Measurements from ENCODE around the gene PPIP5K2. TPM values are rescaled to one million over a fixed set of nuclear protein-coding genes. Genes with fewer than 3 reads are reported as not detected.

Gene PPIP5K2
- total RNA-seq, 2 experiments from 2014 or later = 50.5 to 59.5 TPM

DNA sequence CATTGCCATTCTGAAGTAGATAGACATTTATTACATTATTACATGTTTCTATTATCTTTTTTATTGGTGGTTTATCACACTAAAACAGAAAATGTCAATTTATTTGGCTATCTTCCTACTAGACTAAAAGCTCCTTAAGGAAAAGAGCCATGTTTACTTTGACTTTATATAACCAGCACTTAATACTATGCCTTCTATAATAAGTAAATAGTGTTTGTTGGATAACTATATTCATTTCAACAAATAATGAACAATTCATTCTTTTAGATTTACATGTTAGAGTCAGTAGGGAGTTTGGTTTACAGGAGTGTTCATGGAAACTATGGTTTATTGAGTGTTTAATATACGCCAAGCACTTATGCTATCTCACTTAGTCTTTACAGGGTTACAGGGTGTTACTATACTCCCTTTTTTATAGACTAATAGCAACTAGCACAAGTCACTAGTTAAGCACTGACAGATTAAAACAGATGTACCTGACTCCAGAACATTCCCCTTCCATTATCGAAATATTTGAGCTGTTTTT lies 7.3 kb downstream of the PPIP5K2 start:
- ATAC-seq (no peak), DNase-seq (no peak)
- peaks cover 28% of the 10 kb centered on the region for H3K4me1 Mint-ChIP-seq (ENCODE audit: low read depth)
- POLR2A ChIA-PET = interaction anchor here (0.9 kb wide), 1 partner anchor 32 kb away, joined by 3 read pairs; no protein-coding TSS in a partner anchor
- no peaks in the 10 kb centered on the region for H3K9me3 Mint-ChIP-seq
- H3K4me3 Mint-ChIP-seq = no peak overlapping the region
- peaks cover 15% of the 10 kb centered on the region for H3K36me3 Mint-ChIP-seq (ENCODE audit: low read depth)
- intact Hi-C loops (cut with micrococcal nuclease) = loop anchor here (10.0 kb wide), 1 partner anchor 363 kb away; no protein-coding TSS in a partner anchor
- TF ChIP-seq, protein P1, sequence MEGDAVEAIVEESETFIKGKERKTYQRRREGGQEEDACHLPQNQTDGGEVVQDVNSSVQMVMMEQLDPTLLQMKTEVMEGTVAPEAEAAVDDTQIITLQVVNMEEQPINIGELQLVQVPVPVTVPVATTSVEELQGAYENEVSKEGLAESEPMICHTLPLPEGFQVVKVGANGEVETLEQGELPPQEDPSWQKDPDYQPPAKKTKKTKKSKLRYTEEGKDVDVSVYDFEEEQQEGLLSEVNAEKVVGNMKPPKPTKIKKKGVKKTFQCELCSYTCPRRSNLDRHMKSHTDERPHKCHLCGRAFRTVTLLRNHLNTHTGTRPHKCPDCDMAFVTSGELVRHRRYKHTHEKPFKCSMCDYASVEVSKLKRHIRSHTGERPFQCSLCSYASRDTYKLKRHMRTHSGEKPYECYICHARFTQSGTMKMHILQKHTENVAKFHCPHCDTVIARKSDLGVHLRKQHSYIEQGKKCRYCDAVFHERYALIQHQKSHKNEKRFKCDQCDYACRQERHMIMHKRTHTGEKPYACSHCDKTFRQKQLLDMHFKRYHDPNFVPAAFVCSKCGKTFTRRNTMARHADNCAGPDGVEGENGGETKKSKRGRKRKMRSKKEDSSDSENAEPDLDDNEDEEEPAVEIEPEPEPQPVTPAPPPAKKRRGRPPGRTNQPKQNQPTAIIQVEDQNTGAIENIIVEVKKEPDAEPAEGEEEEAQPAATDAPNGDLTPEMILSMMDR (IDR thresholded peaks at IDR 0.05) = no peak
- H3K27ac Mint-ChIP-seq = no peak overlapping the region
- CTCF ChIA-PET = interaction anchor here (0.9 to 5.5 kb wide), 2 partner anchors 12 to 1185 kb away, joined by 3 to 33 read pairs; no protein-coding TSS in a partner anchor
- no peaks in the 10 kb centered on the region for H3K27me3 Mint-ChIP-seq

DNA sequence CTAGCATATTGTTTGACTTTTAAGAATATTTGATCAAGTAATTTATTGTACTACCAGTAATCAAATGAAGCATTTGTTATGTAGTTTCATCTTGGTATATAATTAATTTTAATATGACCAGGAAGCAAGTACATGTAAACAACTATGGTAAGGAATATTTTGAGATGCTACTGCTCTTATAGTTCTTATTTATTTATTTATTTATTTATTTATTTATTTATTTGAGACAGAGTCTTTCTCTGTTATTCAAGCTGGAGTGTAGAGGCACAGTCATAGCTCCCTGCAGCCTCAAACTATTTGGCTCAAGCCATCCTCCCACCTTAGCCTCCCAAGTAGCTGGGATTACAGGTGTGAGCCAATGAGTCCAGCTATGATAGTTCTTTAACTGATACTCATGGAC lies 8.1 kb downstream of the PPIP5K2 start:
- intact Hi-C loops (cut with micrococcal nuclease) = loop anchor here (10.0 kb wide), 1 partner anchor 363 kb away; no protein-coding TSS in a partner anchor
- no peak for DNase-seq
- no peak for ATAC-seq
- Mint-ChIP-seq H3K9me3 (no peaks in the 10 kb centered on the region), H3K4me1 (ENCODE audit: low read depth) (peaks cover 29% of the 10 kb centered on the region), H3K27me3 (no peaks in the 10 kb centered on the region), H3K4me3 (no peak overlapping the region), H3K27ac (no peak overlapping the region), H3K36me3 (ENCODE audit: low read depth) (peaks cover 12% of the 10 kb centered on the region)
- CTCF ChIA-PET = interaction anchor here (0.8 to 5.5 kb wide), 4 partner anchors 8 to 1186 kb away, joined by 3 to 33 read pairs (median 3); partner anchors contain the start of genes GIN1 and PPIP5K2
- TF ChIP-seq, protein P1 (IDR thresholded peaks at IDR 0.05) = no peak
- POLR2A ChIA-PET = interaction anchor here (0.9 to 2.2 kb wide), 2 partner anchors 8 to 31 kb away, joined by 3 to 10 read pairs; partner anchors contain the start of genes GIN1 and PPIP5K2

DNA sequence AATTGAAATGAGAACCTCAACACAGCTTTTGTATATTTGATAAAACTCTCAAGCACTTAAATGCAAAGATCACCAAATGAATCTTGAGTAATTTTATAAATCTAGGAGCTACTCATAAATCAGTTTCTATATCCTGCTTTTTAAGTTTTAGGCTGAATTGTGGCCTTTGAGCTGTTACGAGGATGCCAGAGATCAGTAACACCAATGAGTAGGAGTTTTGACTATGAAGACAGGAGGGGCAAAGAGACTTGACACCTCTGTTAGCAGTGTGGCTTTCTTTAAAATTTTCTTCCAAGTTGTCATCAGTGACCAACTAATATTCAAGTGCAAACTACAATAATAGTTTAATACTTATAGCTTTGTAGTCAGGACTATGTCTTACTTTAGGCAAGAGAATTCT lies 12.6 kb downstream of the PPIP5K2 start:
- no peaks in the 10 kb centered on the region for H3K27me3 Mint-ChIP-seq
- DNase-seq = no peak
- ChIA-PET CTCF (interaction anchor here (1.4 kb wide), 1 partner anchor 451 kb away, joined by 5 read pairs; no protein-coding TSS in a partner anchor), POLR2A (interaction anchor here (1.2 kb wide), 1 partner anchor 13 kb away, joined by 6 read pairs; the partner anchor contains the start of genes GIN1 and PPIP5K2)
- H3K36me3 Mint-ChIP-seq (ENCODE audit: low read depth) = peaks cover 10% of the 10 kb centered on the region
- intact Hi-C loops (cut with micrococcal nuclease) = loop anchor here (10.0 kb wide), 2 partner anchors 98 to 348 kb away; no protein-coding TSS in a partner anchor
- no peak for ATAC-seq
- H3K4me3 Mint-ChIP-seq = no peak overlapping the region
- H3K27ac Mint-ChIP-seq = no peak overlapping the region
- TF ChIP-seq, protein P1 (IDR thresholded peaks at IDR 0.05) = no peak
- H3K4me1 Mint-ChIP-seq (ENCODE audit: low read depth) = peaks cover 24% of the 10 kb centered on the region
- H3K9me3 Mint-ChIP-seq = no peaks in the 10 kb centered on the region

DNA sequence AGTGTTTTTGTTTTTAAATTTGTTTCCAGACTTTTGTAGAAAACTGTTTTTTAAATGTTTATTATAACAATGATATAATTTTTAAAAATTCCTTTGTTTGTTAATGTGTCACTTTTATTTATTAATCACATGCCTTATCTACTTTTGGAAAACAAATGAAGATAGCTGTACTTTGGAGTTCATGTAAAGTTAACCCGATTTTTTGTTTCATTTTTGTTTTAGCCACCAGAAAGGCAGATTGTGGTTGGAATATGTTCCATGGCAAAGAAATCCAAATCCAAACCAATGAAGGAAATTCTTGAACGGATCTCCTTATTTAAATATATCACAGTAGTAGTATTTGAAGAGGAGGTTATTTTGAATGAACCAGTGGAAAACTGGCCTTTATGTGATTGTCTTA lies 13.1 kb downstream of the PPIP5K2 start:
- TF ChIP-seq, protein P1 (IDR thresholded peaks at IDR 0.05) = no peak
- ChIA-PET POLR2A (interaction anchor here (1.2 kb wide), 1 partner anchor 13 kb away, joined by 6 read pairs; the partner anchor contains the start of genes GIN1 and PPIP5K2), CTCF (interaction anchor here (1.4 kb wide), 1 partner anchor 452 kb away, joined by 5 read pairs; no protein-coding TSS in a partner anchor)
- no peak for DNase-seq
- Mint-ChIP-seq H3K27me3 (no peaks in the 10 kb centered on the region), H3K9me3 (no peaks in the 10 kb centered on the region), H3K36me3 (ENCODE audit: low read depth) (peaks cover 10% of the 10 kb centered on the region), H3K27ac (no peak overlapping the region), H3K4me3 (no peak overlapping the region), H3K4me1 (ENCODE audit: low read depth) (peaks cover 23% of the 10 kb centered on the region)
- intact Hi-C loops (cut with micrococcal nuclease) = loop anchor here (10.0 kb wide), 2 partner anchors 98 to 348 kb away; no protein-coding TSS in a partner anchor
- no peak for ATAC-seq

- TF ChIP-seq, protein P1 (IDR thresholded peaks at IDR 0.05) = no peak
- no peaks in the 10 kb centered on the region for H3K27me3 Mint-ChIP-seq
- H3K27ac Mint-ChIP-seq = no peak overlapping the region
- ATAC-seq = no peak
- H3K9me3 Mint-ChIP-seq = no peaks in the 10 kb centered on the region
- CTCF ChIA-PET = no interaction called here
- no peak overlapping the region for H3K4me3 Mint-ChIP-seq
- peaks cover 18% of the 10 kb centered on the region for H3K36me3 Mint-ChIP-seq (ENCODE audit: low read depth)
- peaks cover 20% of the 10 kb centered on the region for H3K4me1 Mint-ChIP-seq (ENCODE audit: low read depth)
- DNase-seq = no peak
- POLR2A ChIA-PET = interaction anchor here (1.7 kb wide), 1 partner anchor 15 kb away, joined by 4 read pairs; the partner anchor contains the start of genes GIN1 and PPIP5K2
- intact Hi-C loops (cut with micrococcal nuclease) = loop anchor here (5.0 to 10.0 kb wide), 3 partner anchors 101 to 548 kb away; no protein-coding TSS in a partner anchor
Observed at GRCh38 chr5:103135461-103135860, 15.4 kb downstream of the PPIP5K2 start.

Measured in activated CD8-positive, alpha-beta T cell treated with anti-CD3 and anti-CD28 coated beads for 36 hours (primary cell).